Left lung (tissue), 10 donors: Measurements from ENCODE around the gene CYP4F22. TPM values are rescaled to one million over a fixed set of nuclear protein-coding genes. Genes with fewer than 3 reads are reported as not detected.
"Not testable (repeated sequence)": the region's sequence is repeated elsewhere in the genome, so short reads cannot be mapped to it uniquely, and the experiment has no call there.

Source experiments
- ATAC-seq: fragments of 200-7000 bp; cut with Tn5 transposase; one replicate; pipeline ENCODE4 v1.9.1; 2020; ENCODE audit warnings: moderate library complexity
- DNase-seq, 4 donors: peaks; one replicate each; pipeline ENCODE4 v3.0.0-alpha.2; 2013 to 2020
- H3K27ac ChIP-seq, 2 donors: fragments of 200-600 bp; sonication (generic) in 1 of 2; one replicate each; pipeline versions ENCODE4 v1.5.0 to v1.8.0; 2020 to 2021
- H3K27me3 ChIP-seq, 2 donors: fragments of 200-600 bp; sonication (generic) in 1 of 2; one replicate each; pipeline versions ENCODE4 v1.5.0 to v1.8.0; 2020 to 2021
- H3K36me3 ChIP-seq, 2 donors: fragments of 200-600 bp; sonication (generic) in 1 of 2; one replicate each; pipeline versions ENCODE4 v1.5.0 to v1.8.0; 2020 to 2021
- H3K4me1 ChIP-seq, 2 donors: fragments of 200-600 bp; one replicate each; pipeline ENCODE4 v1.8.0; 2021
- H3K4me3 ChIP-seq, 2 donors: fragments of 200-600 bp; sonication (generic) in 1 of 2; one replicate each; pipeline versions ENCODE4 v1.5.0 to v1.8.0; 2020 to 2021; ENCODE audit warnings: mild to moderate bottlenecking in 1 of 2
- H3K9me3 ChIP-seq, 2 donors: fragments of 200-600 bp; sonication (generic) in 1 of 2; one replicate each; pipeline versions ENCODE4 v1.5.0 to v1.8.0; 2020 to 2021
- intact Hi-C, 2 donors: fragments of 100-400 bp; cut with DNase I; formaldehyde crosslinking; loops; one replicate each; pipeline versions ENCODE4 v1.11.2 to v1.14.2; 2022
- polyA plus RNA-seq, 6 donors: library from polyadenylated mRNA; unstranded; fragments of 120-200 nt; gene quantifications; one replicate each; pipeline ENCODE4 v1.2.1, GENCODE V29; 2013; ENCODE audit not compliant: insufficient read length in 6 of 6
- total RNA-seq, 2 donors: library from RNA; stranded (reverse); fragmentation: NEBNext Ultra II Directional; extraction: Animal tissue kit (Norgen Biotek cat#: 25700); gene quantifications; one replicate each; pipeline ENCODE4 v1.2.1, GENCODE V29; 2021
- TF ChIP-seq, protein P1 (sequence below), 2 donors: fragments of 200-600 bp; sonication (generic) in 1 of 2; IDR thresholded peaks; one replicate each; pipeline versions ENCODE4 v1.5.0 to v1.8.0; 2021; ENCODE audit warnings: antibody characterized with exemption in 2 of 2
- donor health status: DM: no; HTN: yes; CAD: no.
- donor health status: DM: no; HTN: no; CAD: no.

Gene CYP4F22
- total and polyA plus RNA-seq, 8 donors = 0.07 to 0.15 TPM; not detected in 6

DNA sequence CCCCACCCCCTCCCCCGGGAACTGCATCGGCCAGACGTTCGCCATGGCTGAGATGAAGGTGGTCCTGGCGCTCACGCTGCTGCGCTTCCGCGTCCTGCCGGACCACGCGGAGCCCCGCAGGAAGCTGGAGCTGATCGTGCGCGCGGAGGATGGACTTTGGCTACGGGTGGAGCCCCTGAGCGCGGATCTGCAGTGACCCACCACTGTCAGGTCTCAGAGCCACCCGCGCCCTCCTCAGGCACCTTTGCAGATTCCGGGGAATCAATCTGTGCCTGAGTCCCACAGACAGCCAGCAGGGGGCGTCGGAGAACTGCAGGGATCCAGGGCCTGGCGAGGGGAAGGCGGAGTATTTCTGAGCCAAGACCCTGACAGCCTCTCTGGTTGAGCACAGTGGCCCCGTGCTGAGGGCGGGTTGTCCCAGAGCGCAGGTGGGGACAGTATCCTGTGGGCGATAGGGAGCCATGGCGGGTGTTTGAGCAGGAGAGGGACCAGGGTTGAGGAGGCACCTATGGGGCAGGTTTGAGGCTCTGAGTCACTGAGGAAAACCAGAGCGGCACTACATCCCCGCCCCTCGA is 76.3 kb downstream of the CYP4F22 start:
- peak; percentile 54 to 95 (median 74) for DNase-seq
- no peak overlapping the region for H3K4me3 ChIP-seq
- H3K27me3 ChIP-seq = peaks cover 0 to 47% of the 10 kb centered on the region in 2 donors
- intact Hi-C loops = no loop called here
- H3K36me3 ChIP-seq = no peaks in the 10 kb centered on the region
- H3K4me1 ChIP-seq = peaks cover 0 to 30% of the 10 kb centered on the region in 2 donors
- ATAC-seq = peak; percentile 96
- TF ChIP-seq, protein P1, sequence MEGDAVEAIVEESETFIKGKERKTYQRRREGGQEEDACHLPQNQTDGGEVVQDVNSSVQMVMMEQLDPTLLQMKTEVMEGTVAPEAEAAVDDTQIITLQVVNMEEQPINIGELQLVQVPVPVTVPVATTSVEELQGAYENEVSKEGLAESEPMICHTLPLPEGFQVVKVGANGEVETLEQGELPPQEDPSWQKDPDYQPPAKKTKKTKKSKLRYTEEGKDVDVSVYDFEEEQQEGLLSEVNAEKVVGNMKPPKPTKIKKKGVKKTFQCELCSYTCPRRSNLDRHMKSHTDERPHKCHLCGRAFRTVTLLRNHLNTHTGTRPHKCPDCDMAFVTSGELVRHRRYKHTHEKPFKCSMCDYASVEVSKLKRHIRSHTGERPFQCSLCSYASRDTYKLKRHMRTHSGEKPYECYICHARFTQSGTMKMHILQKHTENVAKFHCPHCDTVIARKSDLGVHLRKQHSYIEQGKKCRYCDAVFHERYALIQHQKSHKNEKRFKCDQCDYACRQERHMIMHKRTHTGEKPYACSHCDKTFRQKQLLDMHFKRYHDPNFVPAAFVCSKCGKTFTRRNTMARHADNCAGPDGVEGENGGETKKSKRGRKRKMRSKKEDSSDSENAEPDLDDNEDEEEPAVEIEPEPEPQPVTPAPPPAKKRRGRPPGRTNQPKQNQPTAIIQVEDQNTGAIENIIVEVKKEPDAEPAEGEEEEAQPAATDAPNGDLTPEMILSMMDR (IDR thresholded peaks at IDR 0.05) = peak; percentile 84 to 89
- H3K9me3 ChIP-seq = no peaks in the 10 kb centered on the region
- H3K27ac ChIP-seq = no peak overlapping the region

DNA sequence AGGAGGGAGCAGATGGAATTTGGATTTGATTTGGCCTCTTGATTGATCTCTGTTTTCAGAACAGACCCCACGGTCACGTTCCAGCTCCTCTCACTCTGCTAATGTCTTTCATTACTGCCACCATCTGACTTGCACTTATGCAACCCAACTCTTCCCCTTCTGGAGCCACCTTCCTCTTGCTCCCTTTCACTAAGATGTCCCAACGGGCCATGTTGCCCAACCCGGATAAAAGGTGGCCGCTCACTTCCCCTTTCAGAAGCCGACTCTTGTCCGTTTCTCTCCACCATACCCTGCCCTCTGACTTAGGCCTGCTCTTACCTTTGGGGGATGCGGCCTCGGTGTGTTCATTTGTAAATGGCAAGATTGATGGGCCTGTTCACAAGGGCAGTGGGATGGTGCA is 79.3 kb downstream of the CYP4F22 start:
- intact Hi-C loops = no loop called here
- DNase-seq = peak in 2 of 4 donors; percentile 78 to 90
- H3K4me3 ChIP-seq = no peak overlapping the region
- peaks cover 0 to 43% of the 10 kb centered on the region in 2 donors for H3K4me1 ChIP-seq
- TF ChIP-seq, protein P1 (IDR thresholded peaks at IDR 0.05) = no peak
- H3K27me3 ChIP-seq = peaks cover 0 to 32% of the 10 kb centered on the region in 2 donors
- no peaks in the 10 kb centered on the region for H3K36me3 ChIP-seq
- peak overlapping the region in 1 of 2 donors; percentile 79 for H3K27ac ChIP-seq
- no peaks in the 10 kb centered on the region for H3K9me3 ChIP-seq
- no peak for ATAC-seq

DNA sequence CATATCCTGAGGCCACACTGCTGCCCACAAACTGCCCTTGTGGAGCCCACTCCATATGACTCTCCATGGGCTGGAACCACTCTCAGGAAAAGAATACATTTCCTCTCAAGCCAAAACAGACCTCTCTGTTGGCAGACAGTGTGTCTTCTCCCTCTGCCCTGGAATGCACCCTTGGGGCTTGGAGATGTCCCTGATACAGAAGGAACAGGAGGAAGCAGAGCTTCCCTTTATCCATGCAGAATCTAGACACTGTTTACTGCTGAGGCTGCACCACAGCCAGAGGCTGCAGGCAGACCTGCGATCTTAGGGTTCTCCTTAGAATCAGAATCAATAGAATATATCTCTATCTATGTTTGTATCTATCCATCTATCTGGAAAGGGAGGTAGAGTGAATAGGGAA is 79.9 kb downstream of the CYP4F22 start:
- no peak overlapping the region for H3K4me3 ChIP-seq
- peak overlapping the region in 1 of 2 donors; percentile 79 for H3K27ac ChIP-seq
- DNase-seq (no peak), ATAC-seq (no peak)
- no peaks in the 10 kb centered on the region for H3K9me3 ChIP-seq
- peaks cover 0 to 27% of the 10 kb centered on the region in 2 donors for H3K27me3 ChIP-seq
- intact Hi-C loops = no loop called here
- TF ChIP-seq, protein P1 (IDR thresholded peaks at IDR 0.05) = no peak
- H3K4me1 ChIP-seq = peaks cover 0 to 43% of the 10 kb centered on the region in 2 donors
- H3K36me3 ChIP-seq = no peaks in the 10 kb centered on the region

DNA sequence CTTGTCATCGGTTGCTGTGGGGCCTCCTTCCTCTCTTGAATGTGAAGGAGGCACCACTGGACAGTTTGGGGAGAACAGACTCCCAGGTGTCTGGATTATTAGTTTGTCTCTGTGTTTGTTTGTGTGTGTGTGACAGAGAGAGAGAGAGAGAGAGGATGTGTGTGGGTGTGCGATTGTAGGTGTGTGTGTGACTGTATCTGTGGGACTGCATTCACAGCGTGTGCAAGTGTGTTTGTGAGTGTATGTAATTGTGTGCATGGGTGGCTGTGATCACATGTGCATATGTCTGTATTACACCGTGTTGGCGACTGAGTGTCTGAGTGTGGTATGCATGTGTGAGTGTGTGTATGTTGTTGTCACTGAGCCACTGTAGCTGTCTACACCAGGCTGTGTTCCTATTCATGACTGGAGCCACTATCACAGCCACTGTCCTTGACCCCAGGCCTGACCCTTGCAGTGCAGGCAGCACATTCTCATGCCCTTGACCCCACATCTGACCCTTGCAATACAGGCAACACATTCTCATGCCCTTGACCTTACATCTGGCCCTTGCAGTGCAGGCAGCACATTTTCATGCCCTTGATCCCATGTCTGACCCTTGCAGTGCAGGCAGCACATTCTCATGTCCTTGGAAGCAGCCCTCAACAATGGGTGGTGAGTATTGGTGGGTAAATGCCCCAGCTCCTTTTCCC is 81.6 kb downstream of the CYP4F22 start:
- H3K27ac ChIP-seq = peak overlapping the region in 1 of 2 donors; percentile 76
- no peaks in the 10 kb centered on the region for H3K36me3 ChIP-seq
- H3K9me3 ChIP-seq = no peaks in the 10 kb centered on the region
- peaks cover 0 to 13% of the 10 kb centered on the region in 2 donors for H3K27me3 ChIP-seq
- ATAC-seq (no peak), DNase-seq (no peak)
- peaks cover 0 to 36% of the 10 kb centered on the region in 2 donors for H3K4me1 ChIP-seq
- TF ChIP-seq, protein P1 (IDR thresholded peaks at IDR 0.05) = no peak
- intact Hi-C loops = no loop called here
- no peak overlapping the region for H3K4me3 ChIP-seq

DNA sequence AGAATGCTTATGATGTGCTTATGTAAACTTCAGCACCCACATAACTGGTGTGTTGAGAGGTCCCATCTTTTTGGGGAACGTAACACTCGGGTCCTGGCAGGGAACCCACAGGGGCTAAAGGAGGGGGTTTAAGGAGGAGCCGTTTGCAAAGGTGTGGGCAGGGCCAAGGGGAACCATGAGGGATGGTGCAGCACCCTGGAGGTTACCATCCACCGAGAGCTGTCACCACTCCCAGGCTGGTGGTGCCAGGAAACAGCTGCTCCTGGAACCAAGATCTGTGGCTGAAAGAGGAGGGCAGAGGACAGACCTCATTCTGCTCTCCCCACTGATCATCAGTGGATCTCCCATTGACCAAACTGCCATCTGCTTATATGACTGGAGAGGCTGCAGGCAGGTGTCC is 83.5 kb downstream of the CYP4F22 start:
- ATAC-seq (no peak), DNase-seq (no peak)
- H3K4me3 ChIP-seq = no peak overlapping the region
- peak overlapping the region in 1 of 2 donors; percentile 51 for H3K27ac ChIP-seq
- intact Hi-C loops = no loop called here
- no peaks in the 10 kb centered on the region for H3K36me3 ChIP-seq
- H3K4me1 ChIP-seq = peaks cover 0 to 32% of the 10 kb centered on the region in 2 donors
- H3K27me3 ChIP-seq = peaks cover 0 to 11% of the 10 kb centered on the region in 2 donors
- H3K9me3 ChIP-seq = peaks cover 0 to 3% of the 10 kb centered on the region in 2 donors
- TF ChIP-seq, protein P1 (IDR thresholded peaks at IDR 0.05) = no peak

DNA sequence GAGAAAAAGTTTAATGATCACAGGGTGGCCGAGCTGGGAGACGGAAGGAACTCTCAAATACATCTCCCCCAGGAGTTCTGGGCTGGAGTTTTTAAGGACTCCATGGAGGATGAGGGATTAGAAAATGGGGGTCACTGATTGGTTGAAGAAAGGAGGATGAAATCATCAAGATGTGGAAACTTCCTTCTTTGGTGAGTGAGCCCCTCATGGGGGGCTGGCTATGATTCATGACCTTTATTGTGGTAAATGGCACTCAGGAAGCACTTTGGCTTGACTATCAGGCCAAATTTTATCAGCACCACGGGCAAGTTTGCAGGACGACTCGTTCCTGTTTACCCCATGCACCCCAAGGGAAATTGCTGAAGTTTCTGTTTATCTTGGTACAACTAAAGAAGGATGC is 84.2 kb downstream of the CYP4F22 start:
- ATAC-seq, H3K4me3 ChIP-seq, intact Hi-C loops, H3K9me3 ChIP-seq, H3K27me3 ChIP-seq, H3K36me3 ChIP-seq, DNase-seq: not testable (repeated sequence)
- H3K27ac ChIP-seq = peak overlapping the region in 1 of 2 donors; percentile 51
- peaks cover 0 to 25% of the 10 kb centered on the region in 2 donors for H3K4me1 ChIP-seq

DNA sequence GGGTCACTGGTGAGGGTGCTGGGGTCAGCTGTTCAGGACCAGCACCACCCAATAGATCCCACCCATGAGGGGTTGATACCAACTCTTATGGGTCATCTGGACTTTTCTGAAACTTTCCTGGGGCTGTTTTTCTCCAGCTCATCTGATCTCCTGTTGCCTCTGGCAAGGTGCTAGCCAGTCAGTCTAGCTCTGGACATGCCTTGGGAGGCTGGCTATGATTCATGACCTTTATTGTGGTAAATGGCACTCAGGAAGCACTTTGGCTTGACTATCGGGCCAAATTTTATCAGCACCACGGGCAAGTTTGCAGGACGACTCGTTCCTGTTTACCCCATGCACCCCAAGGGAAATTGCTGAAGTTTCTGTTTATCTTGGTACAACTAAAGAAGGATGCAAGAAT is 85.4 kb downstream of the CYP4F22 start:
- DNase-seq, H3K36me3 ChIP-seq, ATAC-seq, H3K27me3 ChIP-seq, intact Hi-C loops, H3K9me3 ChIP-seq, H3K4me3 ChIP-seq: not testable (repeated sequence)
- Histone ChIP-seq H3K4me1 (peaks cover 0 to 14% of the 10 kb centered on the region in 2 donors), H3K27ac (peak overlapping the region in 1 of 2 donors; percentile 51)
